CD14-positive monocyte (primary cell): ENCODE results near the gene PAK1IP1. TPM values are rescaled to one million over a fixed set of nuclear protein-coding genes. Genes with fewer than 3 reads are reported as not detected.

ENCODE experiments used
- DNase-seq, 3 donors: peaks; one replicate each; pipeline ENCODE4 v3.0.0-alpha.2; 2011 to 2022
- H2AFZ ChIP-seq: 2 replicates; pipeline ENCODE4 v1.6.0; 2012; ENCODE audit warnings: mild to moderate bottlenecking, low read depth, low read length, inconsistent platforms; ENCODE audit not compliant: insufficient read depth, poor library complexity, severe bottlenecking
- H3K27ac ChIP-seq, 2 donors: 1 replicate in 1 of 2; 2 replicates in 1 of 2; pipeline ENCODE4 v1.5.1; 2012 to 2013; ENCODE audit warnings: low read length in 2 of 2, control low read depth in 1 of 2, inconsistent platforms in 1 of 2, low read depth in 1 of 2, mild to moderate bottlenecking in 1 of 2
- H3K27me3 ChIP-seq, 2 donors: one replicate each; pipeline versions ENCODE4 v1.6.0 to v1.6.1; 2011 to 2013; ENCODE audit warnings: low read length in 2 of 2; ENCODE audit not compliant: control insufficient read depth in 2 of 2, insufficient read depth in 2 of 2
- H3K36me3 ChIP-seq, 2 donors: replicated peaks in 1 of 2; 1 replicate in 1 of 2; 2 replicates in 1 of 2; pipeline versions ENCODE4 v1.5.1 to v1.6.1; 2012 to 2013; ENCODE audit warnings: low read length in 2 of 2, control low read depth in 1 of 2, inconsistent platforms in 1 of 2, mild to moderate bottlenecking in 1 of 2; ENCODE audit not compliant: insufficient read depth in 2 of 2, control insufficient read depth in 1 of 2
- H3K4me1 ChIP-seq, 2 donors: 1 replicate in 1 of 2; 2 replicates in 1 of 2; pipeline versions ENCODE4 v1.5.1 to v1.6.1; 2012 to 2013; ENCODE audit warnings: low read length in 2 of 2, control low read depth in 1 of 2, inconsistent platforms in 1 of 2, mild to moderate bottlenecking in 1 of 2, moderate library complexity in 1 of 2; ENCODE audit not compliant: insufficient read depth in 2 of 2, control insufficient read depth in 1 of 2
- H3K4me2 ChIP-seq: replicated peaks from 2 replicates; pipeline ENCODE3; 2012; ENCODE audit warnings: low read length, moderate library complexity, mild to moderate bottlenecking; ENCODE audit not compliant: poor library complexity, severe bottlenecking; ENCODE audit errors: extremely low read depth
- H3K4me3 ChIP-seq, 3 experiments: fragments of 200-600 bp in 1 of 3; sonication (generic) in 1 of 3; replicated peaks in 1 of 3; 1 replicate in 2 of 3; 2 replicates in 1 of 3; pipeline ENCODE4 v1.5.1; 2011 to 2013; ENCODE audit warnings: low read length in 3 of 3, mild to moderate bottlenecking in 3 of 3, control low read depth in 2 of 3, low read depth in 2 of 3, inconsistent platforms in 1 of 3, moderate library complexity in 1 of 3
- H3K79me2 ChIP-seq: 2 replicates; pipeline ENCODE4 v1.6.0; 2012; ENCODE audit warnings: mild to moderate bottlenecking, control low read depth, inconsistent platforms, low read length, moderate library complexity; ENCODE audit not compliant: insufficient read depth
- H3K9ac ChIP-seq: 2 replicates; pipeline ENCODE4 v1.6.0; 2017; ENCODE audit warnings: low read length, mild to moderate bottlenecking; ENCODE audit not compliant: insufficient read depth, poor library complexity, severe bottlenecking
- H3K9me3 ChIP-seq, 2 donors: replicated peaks in 1 of 2; 1 replicate in 1 of 2; 2 replicates in 1 of 2; pipeline versions ENCODE4 v1.5.1 to v1.6.1; 2012 to 2013; ENCODE audit warnings: low read length in 2 of 2, control low read depth in 1 of 2; ENCODE audit not compliant: control insufficient read depth in 1 of 2, insufficient read depth in 1 of 2
- H4K20me1 ChIP-seq: 2 replicates; pipeline ENCODE4 v1.6.0; 2012; ENCODE audit warnings: mild to moderate bottlenecking, low read length, control low read depth, moderate library complexity; ENCODE audit not compliant: insufficient read depth
- H3K27ac Mint-ChIP-seq, 7 donors: one replicate each; pipeline ENCODE4 v1.8.0; 2020; ENCODE audit warnings: mild to moderate bottlenecking in 7 of 7, mixed read lengths in 7 of 7, moderate library complexity in 6 of 7, inconsistent platforms in 2 of 7
- H3K27me3 Mint-ChIP-seq, 3 donors: one replicate each; pipeline ENCODE4 v1.8.0; 2021 to 2022; ENCODE audit warnings: low read depth in 3 of 3, mild to moderate bottlenecking in 3 of 3, mixed read lengths in 3 of 3, moderate library complexity in 3 of 3, inconsistent platforms in 1 of 3
- H3K36me3 Mint-ChIP-seq, 2 donors: one replicate each; pipeline ENCODE4 v1.8.0; 2020; ENCODE audit warnings: mixed read lengths in 2 of 2, inconsistent platforms in 1 of 2, mild to moderate bottlenecking in 1 of 2
- H3K4me1 Mint-ChIP-seq: one replicate; pipeline ENCODE4 v1.8.0; 2020; ENCODE audit warnings: mild to moderate bottlenecking, mixed read lengths
- H3K4me3 Mint-ChIP-seq, 2 donors: one replicate each; pipeline ENCODE4 v1.8.0; 2020; ENCODE audit warnings: mild to moderate bottlenecking in 2 of 2, mixed read lengths in 2 of 2, moderate library complexity in 1 of 2
- H3K9me3 Mint-ChIP-seq, 7 donors: one replicate each; pipeline ENCODE4 v1.8.0; 2020 to 2022; ENCODE audit warnings: mixed read lengths in 7 of 7, mild to moderate bottlenecking in 6 of 7, moderate library complexity in 6 of 7, inconsistent platforms in 2 of 7
- CTCF ChIP-seq: fragments of 200-600 bp; IDR thresholded peaks from one replicate; pipeline ENCODE4 v1.8.0; 2022; ENCODE audit warnings: antibody characterized with exemption, mild to moderate bottlenecking
- WGBS: methylation state at CpG from one replicate; pipeline ENCODE4 v1.1.5; 2013; ENCODE audit warnings: missing lambda C conversion rate; ENCODE audit not compliant: insufficient coverage; 5-methylcytosine and 5-hydroxymethylcytosine counted together
- intact Hi-C, 2 donors: fragments of 100-400 bp; cut with micrococcal nuclease; formaldehyde crosslinking; loops; one replicate each; pipeline versions ENCODE4 v1.15.0 to v1.15.1; 2023
- polyA plus RNA-seq, 3 donors: library from polyadenylated mRNA; depleted of rRNA in 1 of 3; unstranded in 2 of 3; stranded (reverse) in 1 of 3; fragments of 300-500 nt in 2 of 3; fragments of >200 nt in 1 of 3; fragmentation: Illumina TruSeq in 2 of 3; gene quantifications; 1 replicate in 2 of 3; 2 replicates in 1 of 3; pipeline ENCODE4 v1.2.3, GENCODE V29; 2012 to 2021

PAK1IP1 gene
- polyA plus RNA-seq, 3 donors, result 6.2 to 13.3 (median 11.7) TPM

- 100% methylated on average over 1 of the region's 6 CpGs for WGBS
- Mint-ChIP-seq H3K27ac (no peak overlapping the region), H3K4me1 (peaks cover 28% of the 10 kb centered on the region), H3K36me3 (peaks cover 1 to 3% of the 10 kb centered on the region in 2 donors), H3K9me3 (peaks cover 0 to 2% (median 0%) of the 10 kb centered on the region in 7 donors), H3K4me3 (no peak overlapping the region), H3K27me3 (no peaks in the 10 kb centered on the region)
- intact Hi-C loops, result no loop called here
- TF ChIP-seq CTCF, result no peak
- Histone ChIP-seq H4K20me1 (no peaks in the 10 kb centered on the region), H3K27me3 (no peaks in the 10 kb centered on the region), H3K36me3 (no peaks in the 10 kb centered on the region), H2AFZ (no peak overlapping the region), H3K4me2 (no peak overlapping the region), H3K9me3 (no peaks in the 10 kb centered on the region), H3K27ac (no peak overlapping the region), H3K9ac (no peak overlapping the region), H3K4me3 (no peak overlapping the region), H3K79me2 (peaks cover under 1% of the 10 kb centered on the region), H3K4me1 (peaks cover 17 to 20% of the 10 kb centered on the region in 2 donors)
- no peak for DNase-seq
Observed at GRCh38 chr6:10687582-10687981, 7.2 kb upstream of the PAK1IP1 start.

DNA sequence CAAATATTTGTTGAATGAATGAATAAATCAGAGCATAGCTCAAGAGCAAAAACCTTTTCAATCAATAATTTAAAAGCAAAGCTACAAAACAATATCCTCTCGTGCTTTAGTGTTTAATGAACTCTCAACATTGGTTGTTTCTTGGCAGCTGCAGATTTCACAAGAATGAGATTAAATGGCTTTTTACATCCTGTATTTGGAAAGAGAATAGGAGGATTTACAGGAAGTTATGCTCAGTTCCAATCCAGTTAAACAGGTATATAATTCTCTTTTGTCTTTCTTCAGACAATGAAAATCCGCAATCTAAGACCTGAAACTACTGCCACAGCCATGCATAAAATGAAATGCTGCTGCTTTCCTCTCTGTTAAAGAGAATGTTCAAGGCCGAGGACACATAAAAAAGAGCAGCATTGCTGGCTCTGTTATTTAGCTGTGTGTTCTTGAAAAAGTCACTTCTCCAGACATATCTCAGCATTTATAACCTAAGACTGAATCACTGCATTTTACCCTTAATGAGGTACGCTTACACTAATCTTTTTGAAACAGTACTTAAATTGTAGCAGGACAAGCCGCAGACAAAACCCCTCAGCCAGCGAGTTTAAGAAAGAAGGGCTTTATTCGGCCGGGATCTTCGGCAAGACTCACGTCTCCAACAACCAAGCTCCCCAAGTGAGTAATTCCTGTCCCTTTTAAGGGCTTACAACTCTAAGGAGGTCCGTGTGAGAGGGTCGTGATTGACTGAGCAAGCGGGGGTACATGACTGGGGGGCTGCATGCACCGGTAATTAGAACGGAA, 3.9 kb upstream of the PAK1IP1 start:
- Mint-ChIP-seq H3K4me1 (peaks cover 33% of the 10 kb centered on the region), H3K27ac (peak overlapping the region in 5 of 7 donors; percentile 18 to 75 (median 44)), H3K36me3 (peaks cover 0 to 3% of the 10 kb centered on the region in 2 donors), H3K9me3 (peaks cover 0 to 3% (median 0%) of the 10 kb centered on the region in 7 donors), H3K27me3 (peaks cover 0 to 3% (median 0%) of the 10 kb centered on the region in 3 donors), H3K4me3 (no peak overlapping the region)
- no peak for TF ChIP-seq CTCF
- H3K4me1 ChIP-seq, result peaks cover 33 to 34% of the 10 kb centered on the region in 2 donors
- H3K4me3 ChIP-seq, result no peak overlapping the region
- peak in 1 of 3 donors; percentile 17 for DNase-seq
- H3K27me3 ChIP-seq, result no peaks in the 10 kb centered on the region
- 94% methylated on average over 5 of the region's 15 CpGs for WGBS
- no peaks in the 10 kb centered on the region for H4K20me1 ChIP-seq
- peak overlapping the region in 1 of 2 donors; percentile 38 for H3K27ac ChIP-seq
- H3K79me2 ChIP-seq, result peaks cover 28% of the 10 kb centered on the region
- no peak overlapping the region for H3K9ac ChIP-seq
- no peak overlapping the region for H3K4me2 ChIP-seq
- intact Hi-C loops, result loop anchor here (5.0 to 10.0 kb wide), 2 partner anchors 49 to 176 kb away; no protein-coding TSS in a partner anchor
- H3K36me3 ChIP-seq, result no peaks in the 10 kb centered on the region
- H3K9me3 ChIP-seq, result no peaks in the 10 kb centered on the region
- peak overlapping the region; percentile 41 for H2AFZ ChIP-seq
